HG02885 (cell line): ENCODE results near the gene RYR1.

Experiments used
- ATAC-seq: cut with Tn5 transposase; IDR thresholded peaks from one replicate; pipeline ENCODE4 v1.9.1; 2021; ENCODE audit warnings: mild to moderate bottlenecking; ENCODE audit not compliant: unreplicated experiment, poor library complexity

Gene RYR1

GRCh38 chr19:38425222-38425809 is 8.2 kb upstream of the RYR1 start:
- ATAC-seq: no peak

- no peak for ATAC-seq
These were observed 7.6 kb upstream of the RYR1 start, which contains the start of gene RASGRP4 for GRCh38 chr19:38425810-38426466. TSS of gene RASGRP4 (minus strand) at chr19:38426219. CDS start at chr19:38426091, 128 bp downstream.

- ATAC-seq: peak; percentile 43
These were observed 6.3 kb upstream of the RYR1 start for GRCh38 chr19:38427035-38427677.

GRCh38 chr19:38429055-38429810 is 4.3 kb upstream of the RYR1 start:
- no peak for ATAC-seq

- ATAC-seq: no peak
These were observed 3.7 kb upstream of the RYR1 start for GRCh38 chr19:38429811-38430156.

GRCh38 chr19:38430931-38431330 is 2.6 kb upstream of the RYR1 start:
- ATAC-seq: no peak

- ATAC-seq: no peak
These were observed 1.1 kb downstream of the RYR1 start for GRCh38 chr19:38434549-38435051.

- ATAC-seq: no peak
These were observed 3.8 kb downstream of the RYR1 start for GRCh38 chr19:38437295-38437694.

GRCh38 chr19:38437917-38438316 is 4.4 kb downstream of the RYR1 start:
- ATAC-seq: no peak

GRCh38 chr19:38440592-38440991 is 7.1 kb downstream of the RYR1 start:
- no peak for ATAC-seq

GRCh38 chr19:38441657-38442348 is 8.3 kb downstream of the RYR1 start:
- ATAC-seq: no peak

- no peak for ATAC-seq
These were observed 9.2 kb downstream of the RYR1 start for GRCh38 chr19:38442736-38443135.

GRCh38 chr19:38443458-38443999 is 10.0 kb downstream of the RYR1 start:
- ATAC-seq: no peak

- no peak for ATAC-seq
These were observed 10.5 kb downstream of the RYR1 start for GRCh38 chr19:38444026-38444425.

- no peak for ATAC-seq
These were observed 11.9 kb downstream of the RYR1 start for GRCh38 chr19:38445362-38445761.

GRCh38 chr19:38448225-38448624 is 14.7 kb downstream of the RYR1 start:
- ATAC-seq: no peak

- ATAC-seq: no peak
These were observed 16.0 kb downstream of the RYR1 start for GRCh38 chr19:38449518-38449917.

- ATAC-seq: no peak
These were observed 17.5 kb downstream of the RYR1 start for GRCh38 chr19:38451036-38451435.

GRCh38 chr19:38451629-38452028 is 18.1 kb downstream of the RYR1 start:
- no peak for ATAC-seq
